Muscle of arm (tissue), 12 donors: ENCODE measurements around the gene ZNF488. TPM values are rescaled to one million over a fixed set of nuclear protein-coding genes. Genes with fewer than 3 reads are reported as not detected.

Experiments used
- DNase-seq: peaks from one replicate; pipeline ENCODE4 v3.0.0-alpha.2; 2013
- polyA plus RNA-seq, 12 donors: library from polyadenylated mRNA; unstranded; fragments of 120-200 nt; gene quantifications; one replicate each; pipeline ENCODE4 v1.2.1, GENCODE V29; 2013; ENCODE audit not compliant: insufficient read length in 12 of 12

Gene ZNF488
- polyA plus RNA-seq, 12 donors, result 2.0 to 5.1 (median 3.8) TPM; not detected in 1

GRCh38 chr10:47410862-47411261 lies 26.8 kb upstream of the ZNF488 start:
- DNase-seq, result no peak

- no peak for DNase-seq
Observed at GRCh38 chr10:47410271-47410670, 26.2 kb upstream of the ZNF488 start.

- no peak for DNase-seq
Observed at GRCh38 chr10:47409866-47410256, 25.8 kb upstream of the ZNF488 start.

GRCh38 chr10:47409171-47409865 lies 25.2 kb upstream of the ZNF488 start:
- no peak for DNase-seq

- DNase-seq, result no peak
Observed at GRCh38 chr10:47408606-47409005, 24.5 kb upstream of the ZNF488 start.

- DNase-seq, result no peak
Observed at GRCh38 chr10:47406870-47407691, 23.0 kb upstream of the ZNF488 start.

- no peak for DNase-seq
Observed at GRCh38 chr10:47406548-47406869, 22.4 kb upstream of the ZNF488 start.

- no peak for DNase-seq
Observed at GRCh38 chr10:47405857-47406547, 21.9 kb upstream of the ZNF488 start.

- DNase-seq, result no peak
Observed at GRCh38 chr10:47404937-47405336, 20.8 kb upstream of the ZNF488 start.

GRCh38 chr10:47404446-47404845 lies 20.4 kb upstream of the ZNF488 start:
- no peak for DNase-seq

GRCh38 chr10:47403446-47404318 lies 19.6 kb upstream of the ZNF488 start:
- DNase-seq, result no peak

GRCh38 chr10:47402641-47403301 lies 18.7 kb upstream of the ZNF488 start:
- peak; percentile 78 for DNase-seq

GRCh38 chr10:47401874-47402640 lies 18.0 kb upstream of the ZNF488 start:
- no peak for DNase-seq

- no peak for DNase-seq
Observed at GRCh38 chr10:47401210-47401609, 17.1 kb upstream of the ZNF488 start.

- DNase-seq, result no peak
Observed at GRCh38 chr10:47400786-47401185, 16.7 kb upstream of the ZNF488 start.

- DNase-seq, result no peak
Observed at GRCh38 chr10:47400251-47400650, 16.2 kb upstream of the ZNF488 start.

- no peak for DNase-seq
Observed at GRCh38 chr10:47397256-47397655, 13.2 kb upstream of the ZNF488 start.

GRCh38 chr10:47396311-47396717 lies 12.2 kb upstream of the ZNF488 start:
- no peak for DNase-seq

- no peak for DNase-seq
Observed at GRCh38 chr10:47389619-47390018, 5.5 kb upstream of the ZNF488 start.

- no peak for DNase-seq
Observed at GRCh38 chr10:47388879-47389278, 4.8 kb upstream of the ZNF488 start.
